ENCODE results near the gene DARS1.

GRCh38 chr2:136021406-136021805 lies 36.0 kb upstream of the DARS1 start:
- no peak for TF ChIP-seq EP300 (IDR thresholded peaks at IDR 0.05)
- no peak for TF ChIP-seq CTCF (IDR thresholded peaks at IDR 0.05)
